DOHH2 (cell line): ENCODE results near the gene HASPIN.

Experiments used
- CTCF ChIP-seq: fragments of 200-600 bp; sonication (generic); IDR thresholded peaks from one replicate; pipeline ENCODE4 v1.5.1; 2014; ENCODE audit warnings: antibody characterized with exemption, mild to moderate bottlenecking, low read depth, low read length; ENCODE audit not compliant: poor library complexity, severe bottlenecking
- EZH2phosphoT487 ChIP-seq: fragments of 200-600 bp; sonication (generic); IDR thresholded peaks from 2 replicates; pipeline ENCODE4 v1.6.1; 2017; ENCODE audit warnings: borderline replicate concordance, mild to moderate bottlenecking, antibody characterized with exemption, low read length, moderate library complexity, mixed read lengths

GRCh38 chr17:3754458-3755334, 31.0 kb downstream of the HASPIN start:
- no peak for TF ChIP-seq CTCF
- TF ChIP-seq EZH2phosphoT487 = no peak
